HG03045 (cell line): ENCODE measurements around the gene CPS1.

Experiments used
- ATAC-seq: cut with Tn5 transposase; IDR thresholded peaks from one replicate; pipeline ENCODE4 v1.9.1; 2021; ENCODE audit warnings: mild to moderate bottlenecking, moderate library complexity; ENCODE audit not compliant: unreplicated experiment

The CPS1 gene

GRCh38 chr2:210673117-210673516 lies 116.7 kb downstream of the CPS1 start:
- no peak for ATAC-seq

DNA sequence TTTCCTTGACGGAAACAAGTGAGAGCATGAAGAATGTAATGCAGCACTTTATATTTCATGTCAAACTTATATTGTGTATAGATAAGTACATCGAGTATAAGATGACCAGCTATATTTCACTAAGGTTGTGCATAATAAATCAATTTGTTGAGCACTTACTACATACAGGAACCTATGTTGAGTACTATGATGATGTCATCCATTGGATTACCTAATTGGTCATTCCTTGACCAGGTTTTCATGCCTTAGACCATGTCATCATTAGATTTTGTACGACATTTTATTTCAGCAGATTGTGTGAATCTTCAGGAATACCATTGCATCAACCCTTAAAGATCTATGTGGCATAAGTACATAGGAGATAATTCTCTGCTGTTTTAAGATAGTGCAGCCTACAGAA lies 119.7 kb downstream of the CPS1 start:
- no peak for ATAC-seq

DNA sequence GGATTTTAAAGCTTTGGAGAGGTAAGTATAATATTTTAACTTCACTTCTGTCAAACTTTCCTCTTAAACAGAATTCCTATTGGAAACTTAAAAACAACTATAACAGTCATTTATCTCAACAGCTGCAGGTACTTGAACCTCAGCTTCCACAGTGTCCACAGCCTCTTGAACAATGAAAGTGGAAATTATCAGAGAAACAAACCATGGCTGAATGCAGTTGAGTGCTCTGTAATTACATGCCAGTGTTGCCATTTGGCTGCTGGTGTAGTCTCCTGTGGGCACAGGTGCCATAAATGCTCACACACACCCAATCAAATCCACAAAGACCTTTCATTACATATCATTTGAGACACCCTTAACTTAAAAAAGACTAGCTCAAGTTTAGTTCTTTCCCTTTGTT lies 125.1 kb downstream of the CPS1 start:
- no peak for ATAC-seq

GRCh38 chr2:210686401-210686800 lies 130.0 kb downstream of the CPS1 start:
- no peak for ATAC-seq

DNA sequence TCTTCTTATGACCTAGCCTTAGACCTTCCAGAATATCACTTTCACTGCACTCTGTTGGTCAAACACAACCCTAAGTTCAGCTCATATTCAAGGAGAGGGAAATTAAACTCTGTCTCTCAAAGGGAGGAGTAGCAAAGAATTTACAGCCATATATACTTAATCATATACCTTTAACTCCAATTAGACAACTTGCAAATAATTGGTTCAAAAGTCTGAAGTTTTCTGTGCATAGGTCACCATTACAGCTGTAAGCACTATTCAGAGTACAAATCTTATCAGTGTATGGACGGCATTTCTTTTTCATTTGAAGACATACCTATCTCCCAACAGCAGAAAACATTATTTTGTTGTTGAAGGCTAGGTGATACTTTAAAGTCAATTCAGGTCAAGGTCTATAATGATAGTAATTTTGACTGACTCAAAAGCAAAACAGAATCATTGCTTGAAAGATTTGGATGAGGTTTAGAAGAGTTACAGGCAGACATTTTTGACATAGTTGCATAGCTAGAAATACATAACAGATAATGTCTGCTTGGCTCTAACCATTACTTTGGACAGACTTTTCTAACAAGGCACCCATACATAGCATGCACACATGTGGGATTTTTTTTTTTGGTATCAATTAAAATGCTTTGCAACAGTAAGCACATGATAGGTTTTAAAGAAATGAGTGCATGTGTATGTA lies 131.5 kb downstream of the CPS1 start:
- ATAC-seq: no peak

- ATAC-seq: no peak
Measured at GRCh38 chr2:210707900-210708299, 151.5 kb downstream of the CPS1 start.

- no peak for ATAC-seq
Measured at GRCh38 chr2:210713122-210713521, 156.7 kb downstream of the CPS1 start.

GRCh38 chr2:210715560-210716082 lies 159.2 kb downstream of the CPS1 start:
- ATAC-seq: no peak

DNA sequence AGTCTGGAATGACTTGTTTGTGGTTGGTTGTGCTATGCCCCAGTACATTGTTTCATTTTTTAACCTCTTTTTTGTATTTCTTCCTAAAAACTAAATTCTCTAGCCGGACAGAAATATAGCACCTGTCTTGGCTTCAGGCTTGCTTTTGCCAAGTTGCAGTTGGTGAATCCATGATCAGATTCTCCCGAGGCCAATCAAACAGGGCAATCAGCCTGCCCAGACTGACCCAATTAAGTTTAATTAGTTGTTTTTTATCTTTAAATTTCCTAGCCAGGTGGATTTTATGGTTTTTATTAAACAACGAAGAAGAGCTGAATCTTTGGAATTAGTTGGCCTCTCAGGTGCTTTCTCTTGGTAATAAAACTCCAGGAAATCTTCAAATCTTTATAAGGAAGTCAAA lies 162.1 kb downstream of the CPS1 start:
- no peak for ATAC-seq

- no peak for ATAC-seq
Measured at GRCh38 chr2:210722092-210722491, 165.7 kb downstream of the CPS1 start.

DNA sequence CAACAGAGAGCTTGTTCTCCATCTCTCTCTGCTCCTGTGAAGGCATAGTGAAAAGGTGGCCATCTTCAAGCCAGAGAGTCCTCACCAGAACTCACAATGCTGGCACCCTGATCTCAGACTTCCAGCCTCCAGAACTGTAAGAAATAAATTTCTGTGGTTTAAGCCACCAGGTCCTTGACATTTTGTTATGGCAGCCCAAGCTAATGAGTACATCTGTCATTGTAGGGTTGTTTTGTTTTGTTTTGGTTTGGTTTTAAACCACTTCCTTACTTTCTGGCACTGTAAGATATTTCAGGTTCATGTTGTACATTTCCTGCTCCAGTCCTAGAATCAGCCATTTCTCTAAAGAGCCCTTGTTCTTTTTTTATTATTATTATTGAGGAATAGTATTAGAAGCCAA lies 171.2 kb downstream of the CPS1 start:
- no peak for ATAC-seq
